Embryonic facial prominence (tissue), 1 donor: ENCODE data around the gene IL17REL.

Experiments used
- DNase-seq: peaks from one replicate; pipeline ENCODE4 v3.0.0-alpha.2; 2016; ENCODE audit errors: extremely low spot score

The IL17REL gene

GRCh38 chr22:49967706-49968208 lies 44.8 kb downstream of the IL17REL start:
- no peak for DNase-seq

GRCh38 chr22:49966774-49967705 lies 45.5 kb downstream of the IL17REL start:
- DNase-seq, result no peak

GRCh38 chr22:49966041-49966773 lies 46.4 kb downstream of the IL17REL start:
- no peak for DNase-seq

- no peak for DNase-seq
These were observed 47.2 kb downstream of the IL17REL start for GRCh38 chr22:49965091-49966040.

GRCh38 chr22:49964136-49965090 lies 48.2 kb downstream of the IL17REL start:
- DNase-seq, result no peak

- no peak for DNase-seq
These were observed 48.9 kb downstream of the IL17REL start for GRCh38 chr22:49963647-49964026.

- no peak for DNase-seq
These were observed 49.6 kb downstream of the IL17REL start for GRCh38 chr22:49962751-49963646.

- DNase-seq, result peak; percentile 50
These were observed 50.4 kb downstream of the IL17REL start for GRCh38 chr22:49962012-49962750.

- DNase-seq, result no peak
These were observed 51.0 kb downstream of the IL17REL start for GRCh38 chr22:49961601-49962011.

- no peak for DNase-seq
These were observed 51.5 kb downstream of the IL17REL start for GRCh38 chr22:49961005-49961600.

- DNase-seq, result peak; percentile 84
These were observed 52.2 kb downstream of the IL17REL start, which contains the start of gene PIM3 for GRCh38 chr22:49960159-49961004. Gene PIM3, plus strand, starts transcription at chr22:49960772. Its CDS starts 176 bp downstream, at chr22:49960948.

- DNase-seq, result no peak
These were observed 52.8 kb downstream of the IL17REL start for GRCh38 chr22:49959782-49960158.

GRCh38 chr22:49958931-49959781 lies 53.4 kb downstream of the IL17REL start:
- DNase-seq, result no peak

GRCh38 chr22:49958366-49958921 lies 54.1 kb downstream of the IL17REL start:
- DNase-seq, result no peak

- no peak for DNase-seq
These were observed 54.7 kb downstream of the IL17REL start for GRCh38 chr22:49957826-49958365.
